GM12874 (cell line): ENCODE results near the gene PPFIA1.

Experiments used
- CTCF ChIP-seq: IDR thresholded peaks from 2 replicates; pipeline ENCODE4 v1.5.1; 2011; ENCODE audit warnings: low read depth, mild to moderate bottlenecking, control low read depth, low read length, moderate library complexity; ENCODE audit not compliant: insufficient read depth

PPFIA1 gene

GRCh38 chr11:70397983-70398833 is 127.7 kb downstream of the PPFIA1 start, which contains the start of gene CTTN:
TSS of gene CTTN (plus strand) at chr11:70398529. CDS start at chr11:70407298, 8,769 bp downstream.
- no peak for TF ChIP-seq CTCF

GRCh38 chr11:70398834-70399680 is 128.6 kb downstream of the PPFIA1 start:
- TF ChIP-seq CTCF, result no peak

DNA sequence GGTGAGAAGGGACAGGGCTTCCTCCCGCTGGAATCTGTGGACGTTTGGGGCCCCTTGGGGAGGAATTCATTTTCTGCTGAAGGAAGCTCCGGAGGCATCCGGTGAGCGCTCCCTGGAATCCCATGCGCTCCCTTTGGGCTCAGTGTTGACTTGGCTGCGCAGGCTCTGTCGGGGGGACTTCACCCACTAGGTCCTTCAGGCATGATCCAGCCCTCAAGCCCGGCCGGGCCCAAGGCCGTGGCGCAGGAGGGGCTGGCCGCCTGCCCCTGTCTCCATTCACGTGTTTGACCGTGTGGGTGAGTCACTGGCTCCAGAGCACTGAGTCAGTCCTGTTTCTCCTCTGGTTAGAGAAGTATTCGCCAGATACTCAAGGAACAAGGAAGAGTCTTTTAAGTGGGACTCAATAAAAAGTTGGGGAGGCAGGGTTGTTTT is 129.2 kb downstream of the PPFIA1 start:
- TF ChIP-seq CTCF, result no peak

GRCh38 chr11:70400643-70401042 is 130.2 kb downstream of the PPFIA1 start:
- TF ChIP-seq CTCF, result no peak

DNA sequence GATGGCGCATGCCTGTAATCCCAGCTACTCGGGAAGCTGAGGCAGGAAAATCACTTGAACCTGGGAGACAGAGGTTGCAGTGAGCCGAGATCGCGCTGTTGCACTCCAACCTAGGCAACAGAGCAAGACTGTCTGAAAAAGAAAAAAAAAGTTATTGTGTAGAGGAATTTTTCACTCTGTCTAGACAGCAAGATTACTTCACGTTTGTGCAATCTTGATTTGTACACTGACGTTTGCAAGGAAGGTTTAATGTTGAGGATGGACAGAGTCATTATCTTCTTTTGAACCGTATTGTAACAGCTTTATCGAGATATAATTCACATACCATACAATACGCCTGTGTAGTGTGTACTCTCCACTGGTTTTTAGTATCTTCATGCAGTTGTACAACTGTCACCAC is 131.5 kb downstream of the PPFIA1 start:
- TF ChIP-seq CTCF, result no peak

GRCh38 chr11:70402685-70403084 is 132.2 kb downstream of the PPFIA1 start:
- TF ChIP-seq CTCF, result no peak

DNA sequence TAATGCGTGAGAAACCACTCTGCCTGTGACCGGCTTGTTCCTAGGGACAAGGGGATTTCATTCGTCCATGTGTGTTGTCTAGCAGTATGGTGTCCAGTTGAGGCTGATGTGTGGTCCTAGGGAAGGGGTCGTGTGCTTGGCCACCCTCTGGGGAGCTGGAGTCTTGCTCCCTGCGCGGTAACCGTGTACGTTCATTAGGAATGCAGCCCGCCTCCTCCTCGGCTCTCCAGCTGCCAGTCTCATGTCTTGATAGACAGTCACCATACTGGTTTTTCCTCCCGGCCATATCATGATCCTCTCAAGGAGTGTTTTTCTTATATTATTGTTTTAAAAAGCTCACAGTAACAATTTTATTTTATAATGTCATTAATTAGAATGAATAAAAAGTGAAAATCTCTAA is 133.8 kb downstream of the PPFIA1 start:
- no peak for TF ChIP-seq CTCF
